Subcutaneous preadipocyte (primary cell): Measurements from ENCODE around the gene C1orf105. TPM values are rescaled to one million over a fixed set of nuclear protein-coding genes. Genes with fewer than 3 reads are reported as not detected.

Experiments
- total RNA-seq: library from RNA; depleted of rRNA; stranded (reverse); fragments of >200 nt; gene quantifications from 2 replicates; pipeline ENCODE4 v1.2.3, GENCODE V29; 2012

C1orf105 gene, protein sequence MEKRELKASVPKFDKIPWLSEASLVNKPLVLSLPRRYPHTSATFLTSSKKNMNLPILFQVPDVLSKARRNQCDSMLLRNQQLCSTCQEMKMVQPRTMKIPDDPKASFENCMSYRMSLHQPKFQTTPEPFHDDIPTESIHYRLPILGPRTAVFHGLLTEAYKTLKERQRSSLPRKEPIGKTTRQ
- total RNA-seq, result not detected in 2 replicates

DNA sequence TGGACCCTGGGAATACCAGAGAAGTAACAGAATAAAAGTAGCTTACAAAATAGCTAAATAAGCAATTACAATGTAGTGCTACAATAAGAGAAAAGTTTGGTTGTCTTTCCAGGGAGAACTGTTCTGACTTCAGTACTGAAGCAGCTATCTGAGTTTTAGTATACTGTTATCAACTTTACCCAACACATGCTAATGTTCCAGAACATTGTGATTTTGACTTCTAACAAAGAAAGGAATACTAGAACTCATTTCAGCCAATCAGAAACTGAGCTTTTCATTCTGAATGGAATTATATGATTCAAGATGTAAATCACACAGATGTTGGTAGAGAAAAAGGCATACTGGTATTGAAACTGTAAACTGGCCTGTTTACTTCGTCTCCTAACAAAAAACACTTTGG lies at the start of gene C1orf105:
Gene C1orf105 (plus strand): TSS at position 301 of the 400 bp plus-strand sequence. CDS start 201 bp downstream, outside the sequence.

DNA sequence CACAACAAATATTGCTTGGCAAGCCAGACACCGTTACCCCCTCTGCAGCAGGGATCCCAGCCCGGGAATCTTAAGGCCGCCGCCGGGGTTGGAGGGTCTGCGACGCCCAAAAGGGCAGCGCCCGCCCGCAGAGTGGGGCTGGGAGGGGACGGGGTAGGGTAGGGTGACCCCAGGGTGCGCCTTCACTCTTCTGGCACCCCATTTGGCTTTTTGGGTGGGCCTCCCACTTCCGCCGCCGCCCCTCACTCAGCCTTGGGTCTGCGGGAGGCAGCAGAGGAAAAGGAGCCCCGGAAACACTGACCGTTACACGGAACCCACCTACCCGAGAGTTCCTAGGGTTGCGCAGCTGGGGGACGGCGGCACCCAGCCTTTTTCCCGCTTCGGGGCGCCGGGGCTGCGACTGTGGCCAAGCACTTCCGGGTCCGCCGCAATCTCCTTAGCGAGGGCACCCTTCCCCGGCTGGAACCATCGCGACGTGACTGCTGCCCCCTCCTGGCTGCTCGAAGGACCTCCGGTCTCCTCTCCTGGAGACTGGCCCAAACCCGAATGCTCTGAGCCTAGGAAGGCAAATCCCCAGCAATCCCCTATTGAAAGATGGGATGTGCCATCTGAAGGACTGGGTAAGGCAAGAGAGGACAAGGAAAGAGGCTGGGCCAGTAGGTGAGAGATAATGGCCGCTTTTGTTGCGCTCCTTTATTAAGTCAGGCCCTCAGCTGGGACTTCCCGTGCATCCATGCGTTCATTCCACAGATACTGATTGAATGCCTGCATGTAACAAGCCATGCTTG lies 23.4 kb downstream of the C1orf105 start, which contains the start of gene PIGC:
Gene PIGC (minus strand): TSS at position 404 of the 788 bp plus-strand sequence. CDS start 1,447 bp downstream, outside the sequence.

Other genes starting within 250 kb of the C1orf105 start
- gene PIGC, start 23.4 kb downstream of the C1orf105 start, total RNA-seq, result 12.9 and 15.1 TPM in 2 replicates
- 15.4 and 26.8 TPM in 2 replicates for gene SUCO, start 112.5 kb downstream of the C1orf105 start, total RNA-seq
- not detected in 2 replicates for gene FASLG, start 238.4 kb downstream of the C1orf105 start, total RNA-seq